Measurements from ENCODE around the gene SLC2A4RG. TPM values are rescaled to one million over a fixed set of nuclear protein-coding genes. Genes with fewer than 3 reads are reported as not detected.

SLC2A4RG gene
- total RNA-seq, 3 donors from 2014 or later, result 44.9 to 65.0 (median 50.6) TPM

- intact Hi-C loops (cut with DNase I, micrococcal nuclease), result no loop called here
- ATAC-seq (peak; percentile 1), DNase-seq (peak in 2 of 3 donors; percentile 46 to 77)
Observed at GRCh38 chr20:63698739-63699465, 40.7 kb upstream of the SLC2A4RG start.

GRCh38 chr20:63699466-63700198 is 39.9 kb upstream of the SLC2A4RG start:
- no peak overlapping the region for H3K4me3 ChIP-seq
- no peaks in the 10 kb centered on the region for H3K36me3 ChIP-seq (ENCODE audit: low read depth)
- DNase-seq, result peak in 1 of 3 donors; percentile 56
- intact Hi-C loops (cut with DNase I, micrococcal nuclease), result no loop called here
- no peak for ATAC-seq
- H3K9me3 ChIP-seq, result no peaks in the 10 kb centered on the region
- H3K4me1 ChIP-seq (ENCODE audit: low read depth), result peaks cover 35% of the 10 kb centered on the region
- no peak for TF ChIP-seq CTCF (IDR thresholded peaks at IDR 0.05)

More at GRCh38 chr20:63698739-63699465, 40.7 kb upstream of the SLC2A4RG start:
- Histone ChIP-seq H3K4me1 (ENCODE audit: low read depth) (peaks cover 35% of the 10 kb centered on the region), H3K9me3 (no peaks in the 10 kb centered on the region), H3K4me3 (no peak overlapping the region), H3K36me3 (ENCODE audit: low read depth) (no peaks in the 10 kb centered on the region)
- TF ChIP-seq CTCF (IDR thresholded peaks at IDR 0.05), result no peak

- intact Hi-C loops (cut with DNase I, micrococcal nuclease), result no loop called here
- no peak overlapping the region for H3K4me3 ChIP-seq
- ATAC-seq (no peak), DNase-seq (peak in 1 of 3 donors; percentile 51)
- no peaks in the 10 kb centered on the region for H3K36me3 ChIP-seq (ENCODE audit: low read depth)
- no peak for TF ChIP-seq CTCF (IDR thresholded peaks at IDR 0.05)
- peaks cover 35% of the 10 kb centered on the region for H3K4me1 ChIP-seq (ENCODE audit: low read depth)
- no peaks in the 10 kb centered on the region for H3K9me3 ChIP-seq
Observed at GRCh38 chr20:63700199-63701050, 39.2 kb upstream of the SLC2A4RG start.

GRCh38 chr20:63701051-63701328 is 38.6 kb upstream of the SLC2A4RG start:
- Histone ChIP-seq H3K4me3 (no peak overlapping the region), H3K4me1 (ENCODE audit: low read depth) (peaks cover 35% of the 10 kb centered on the region), H3K9me3 (no peaks in the 10 kb centered on the region), H3K36me3 (ENCODE audit: low read depth) (no peaks in the 10 kb centered on the region)
- ATAC-seq, result no peak
- no peak for TF ChIP-seq CTCF (IDR thresholded peaks at IDR 0.05)
- intact Hi-C loops (cut with DNase I, micrococcal nuclease), result no loop called here
- peak in 1 of 3 donors; percentile 49 for DNase-seq

- peak in 1 of 3 donors; percentile 57 for DNase-seq
- H3K4me1 ChIP-seq (ENCODE audit: low read depth), result peaks cover 35% of the 10 kb centered on the region
- H3K36me3 ChIP-seq (ENCODE audit: low read depth), result no peaks in the 10 kb centered on the region
- no peak for ATAC-seq
- TF ChIP-seq CTCF (IDR thresholded peaks at IDR 0.05), result no peak
- intact Hi-C loops (cut with DNase I, micrococcal nuclease), result no loop called here
- no peak overlapping the region for H3K4me3 ChIP-seq
- no peaks in the 10 kb centered on the region for H3K9me3 ChIP-seq
Observed at GRCh38 chr20:63701329-63702035, 38.1 kb upstream of the SLC2A4RG start.
